Amygdala (tissue), 56 donors: ENCODE results near the gene TSPAN6.

Source experiments
- DNase-seq, 56 donors: peaks; one replicate each; lab custom pipeline; 2025; lab: John Stamatoyannopoulos, UW

Gene TSPAN6

DNA sequence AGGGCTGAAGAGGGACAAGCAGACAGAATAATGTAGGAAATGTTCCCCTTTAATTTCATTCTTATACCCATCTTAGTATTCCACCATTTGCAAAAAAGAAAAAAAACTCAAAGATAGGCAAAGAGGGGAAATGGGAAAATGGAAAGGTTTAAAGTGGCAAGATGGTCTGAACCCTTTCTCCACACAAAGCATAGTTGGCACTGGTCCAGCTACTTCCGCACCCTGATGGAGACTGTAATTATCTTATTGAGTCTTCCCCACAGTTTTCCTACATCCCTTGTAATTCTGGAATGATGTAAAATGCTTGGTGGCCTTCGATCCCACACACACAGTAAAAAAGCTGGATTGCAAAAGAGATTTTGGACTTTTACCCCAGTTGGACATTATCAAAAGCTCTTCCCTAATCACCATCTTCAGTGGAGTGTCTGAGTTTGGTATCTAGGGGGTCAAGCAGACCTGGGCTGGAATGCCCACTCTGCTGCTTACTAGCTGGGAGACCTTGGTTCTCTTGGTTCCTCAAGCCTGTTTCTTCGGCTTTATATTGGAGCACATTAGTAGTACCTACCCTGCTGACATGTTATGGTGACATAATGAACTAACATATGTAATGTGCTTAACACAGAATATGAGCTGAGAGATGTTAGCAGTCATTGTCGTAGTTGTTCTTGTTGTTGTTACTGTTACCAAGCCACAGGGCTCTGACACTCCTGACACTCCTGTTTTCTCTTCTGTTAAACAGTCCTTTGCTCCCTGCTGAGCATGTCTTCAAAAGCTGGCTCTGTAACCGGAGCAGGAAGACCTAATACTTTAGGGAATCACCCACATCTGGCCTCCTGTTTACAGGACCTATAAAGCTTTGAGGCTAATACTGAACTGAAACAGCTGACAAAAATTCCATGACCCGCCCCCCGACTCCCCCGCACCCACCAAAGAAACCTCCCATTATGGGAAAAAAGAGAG is 12.1 kb upstream of the TSPAN6 start:
- no peak for DNase-seq

DNA sequence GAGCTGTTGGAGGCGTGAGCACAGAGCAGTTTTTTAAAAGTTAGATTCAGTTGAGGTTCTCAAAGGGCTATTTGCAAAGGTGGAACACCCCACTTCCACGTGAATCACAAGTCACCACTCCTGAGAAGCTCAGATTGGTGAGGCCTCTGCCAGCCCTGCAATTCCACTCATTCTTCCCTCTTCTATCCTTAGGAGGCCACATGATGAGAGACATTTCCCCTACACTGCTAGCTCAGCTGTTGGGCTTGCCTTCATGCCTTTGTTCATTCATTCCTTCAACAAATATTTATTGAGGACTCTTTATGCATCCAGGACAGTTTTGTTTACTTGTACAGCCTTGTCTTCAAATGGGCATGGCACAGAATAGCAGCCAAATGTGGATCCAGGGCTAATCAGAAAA is 11.1 kb upstream of the TSPAN6 start:
- no peak for DNase-seq

DNA sequence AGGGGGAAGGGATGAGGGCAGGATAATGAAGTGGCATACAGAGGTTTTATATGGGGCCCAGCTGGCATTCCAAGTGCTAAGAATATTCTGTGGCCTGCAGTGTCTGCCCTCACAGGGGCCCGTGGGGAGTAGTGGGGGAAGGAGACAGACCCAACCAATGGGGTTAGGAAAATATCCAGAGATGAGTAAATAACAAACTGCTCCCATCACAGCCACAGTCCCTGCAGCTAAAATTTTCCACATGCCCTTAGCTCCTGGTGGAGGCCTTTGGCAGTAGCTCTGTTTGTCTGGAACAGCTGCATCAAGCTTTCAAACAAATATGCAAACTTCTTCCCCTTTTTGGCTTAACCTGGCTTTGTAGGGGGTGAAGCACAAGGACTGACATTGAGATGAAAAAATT is 10.5 kb upstream of the TSPAN6 start:
- no peak for DNase-seq

DNA sequence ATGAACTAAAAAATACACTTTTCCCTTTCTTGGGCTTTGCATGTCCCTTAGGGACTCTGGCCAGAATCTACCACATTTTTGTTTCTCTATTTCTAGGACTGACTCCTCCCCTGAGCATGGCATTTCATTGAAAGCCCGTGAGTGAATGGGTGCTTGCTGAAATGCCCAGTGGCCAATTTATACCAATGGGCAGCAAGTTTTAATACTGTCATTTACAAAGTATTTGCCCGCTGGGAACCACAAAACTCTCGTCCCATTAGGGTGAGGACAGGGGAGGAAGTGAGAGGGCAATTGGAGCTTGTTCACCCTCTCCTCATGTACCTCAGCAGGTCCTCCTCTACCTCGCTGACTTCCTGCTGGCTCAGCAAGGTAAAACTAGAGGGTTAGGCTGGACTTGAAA is 8.5 kb upstream of the TSPAN6 start:
- DNase-seq, result no peak

DNA sequence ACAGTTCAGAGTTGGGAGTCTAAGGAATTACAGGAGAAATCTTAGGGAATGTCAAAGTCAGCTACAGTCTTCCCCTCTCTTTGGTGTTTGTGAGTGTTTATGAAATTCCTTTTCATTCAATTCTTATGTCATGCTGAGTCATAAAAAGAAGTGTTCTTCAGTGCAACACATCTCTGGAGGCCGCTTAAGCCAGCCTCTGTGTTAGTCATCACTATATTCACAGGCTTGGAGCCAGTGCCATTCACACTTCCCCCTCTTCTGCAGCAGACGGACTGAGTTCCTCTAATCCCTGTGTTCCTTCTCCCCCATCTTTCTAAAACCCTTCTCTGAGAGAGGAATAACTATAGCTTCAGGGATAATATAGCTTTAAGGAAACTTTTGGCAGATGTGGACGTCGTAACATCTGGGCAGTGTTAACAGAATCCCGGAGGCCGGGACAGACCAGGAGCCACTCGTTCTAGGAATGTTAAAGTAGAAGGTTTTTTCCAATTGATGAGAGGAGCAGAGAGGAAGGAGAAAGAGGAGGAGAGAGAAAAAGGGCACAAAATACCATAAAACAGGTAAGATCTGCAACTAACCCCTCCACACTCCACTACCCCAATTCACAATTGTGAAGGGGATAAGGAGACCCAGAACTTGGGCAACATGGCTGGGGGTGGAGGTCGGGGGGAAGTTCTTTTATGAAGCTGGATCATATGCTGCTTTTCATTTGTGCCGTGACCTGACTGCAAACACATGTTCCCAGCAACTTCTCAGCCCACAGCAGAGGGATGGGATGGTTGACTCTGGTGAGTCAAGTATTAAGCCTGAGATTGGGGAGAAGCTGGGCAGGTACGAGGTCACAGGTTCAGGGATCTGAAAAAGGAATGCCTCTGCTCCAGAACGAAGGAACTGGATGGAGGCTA is 7.6 kb upstream of the TSPAN6 start, which contains the start of gene SRPX2:
SRPX2 (plus strand) TSS at position 244 of the 905 bp plus-strand sequence. CDS start 2,124 bp downstream, outside the sequence.
- DNase-seq, result peak in 12 of 56 donors; percentile 0 to 30 (median 2)

DNA sequence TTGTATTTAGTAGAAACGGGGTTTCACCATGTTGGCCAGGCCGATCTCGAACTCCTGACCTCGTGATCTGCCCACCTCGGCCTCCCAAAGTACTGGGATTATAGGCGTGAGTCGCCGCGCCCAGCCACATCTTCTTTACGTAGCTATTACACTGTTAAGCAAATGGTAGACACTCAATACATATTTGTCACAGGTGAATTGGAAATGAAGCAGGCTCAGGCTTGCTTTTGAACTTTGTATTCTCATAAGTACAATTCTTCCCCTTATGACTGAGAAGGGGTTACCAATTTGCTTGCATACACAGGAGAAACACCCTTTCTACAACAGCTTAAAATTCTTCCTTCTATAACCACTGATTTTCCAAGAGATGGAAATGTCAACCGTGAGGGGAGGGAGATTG is 6.6 kb upstream of the TSPAN6 start:
- DNase-seq, result no peak

DNA sequence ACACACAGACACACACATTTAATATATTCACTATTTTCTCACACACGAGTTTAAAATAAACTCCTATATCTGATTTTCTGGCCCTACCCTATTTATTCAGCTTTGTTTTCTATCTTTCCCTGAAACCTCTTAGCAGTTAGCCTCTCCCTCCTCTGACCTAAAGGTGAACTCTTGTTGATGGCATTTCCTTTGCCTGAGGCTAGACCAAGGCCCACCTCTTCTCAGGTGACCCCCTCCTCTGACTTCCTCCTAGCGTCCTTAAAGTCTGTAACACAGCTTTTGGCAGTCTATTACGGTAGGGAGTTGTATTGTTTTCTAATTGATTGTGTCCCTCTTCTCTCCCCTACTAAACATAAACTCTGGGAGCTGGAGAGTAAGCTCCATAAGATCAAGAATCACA is 5.7 kb upstream of the TSPAN6 start:
- DNase-seq, result no peak

DNA sequence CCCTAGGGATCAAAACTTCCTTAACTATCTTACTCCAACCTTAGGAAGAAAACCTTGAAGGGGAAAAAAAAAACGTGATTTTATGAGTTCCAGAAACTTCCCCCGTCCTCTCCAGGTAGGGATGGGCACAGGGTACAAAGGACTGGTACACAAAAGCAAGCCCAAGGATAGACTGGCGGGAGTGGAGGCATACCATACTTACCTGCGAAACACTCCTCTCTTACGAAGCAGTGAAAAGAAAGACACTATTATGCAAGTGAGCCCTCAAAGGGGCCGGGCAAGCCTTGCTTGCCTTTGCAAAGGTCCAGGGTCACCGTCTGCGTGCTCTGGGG is 651 bp downstream of the TSPAN6 start:
- no peak for DNase-seq

DNA sequence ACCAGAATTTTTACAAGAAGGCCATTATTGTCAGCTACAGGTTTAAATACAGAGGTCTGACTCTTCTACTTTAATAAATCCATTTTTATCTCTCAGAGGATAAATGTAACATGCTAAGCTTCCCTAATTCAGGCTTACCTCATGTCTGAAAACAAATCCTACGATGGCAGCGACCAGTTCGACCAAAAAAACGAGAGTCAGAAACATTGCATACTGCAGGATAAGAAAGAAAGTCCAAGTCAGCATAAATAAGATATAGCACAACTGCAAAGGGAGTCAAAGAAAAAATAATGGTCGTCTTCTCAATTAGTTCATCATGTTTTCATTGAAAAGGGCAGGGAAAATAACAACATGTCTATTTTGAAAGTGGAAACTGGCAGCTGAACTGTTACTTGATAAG is 1.6 kb downstream of the TSPAN6 start:
- DNase-seq, result no peak

DNA sequence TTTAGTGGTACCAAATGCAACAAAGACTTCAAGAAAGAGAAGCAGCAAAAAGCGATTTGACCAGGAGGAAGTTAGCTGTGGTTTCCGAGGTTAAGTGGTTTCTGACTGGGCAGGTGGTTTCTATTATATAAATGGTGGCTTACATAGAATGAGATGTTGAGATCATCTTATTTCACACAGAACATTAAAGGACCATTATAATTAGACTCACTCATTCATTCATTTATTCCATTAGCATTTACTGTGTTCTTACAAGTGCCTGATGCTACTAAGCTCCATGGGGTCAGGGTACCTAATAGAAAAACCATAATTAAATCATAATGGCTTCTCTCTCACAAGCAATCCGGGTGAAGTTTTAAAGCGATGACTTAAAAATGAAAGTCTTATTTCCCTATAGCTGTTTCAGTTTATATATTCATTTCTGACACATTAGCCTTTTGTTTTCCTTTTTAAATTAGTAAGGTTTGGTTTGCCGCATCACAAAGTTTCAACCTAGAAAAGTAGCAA is 10.6 kb downstream of the TSPAN6 start:
- no peak for DNase-seq

DNA sequence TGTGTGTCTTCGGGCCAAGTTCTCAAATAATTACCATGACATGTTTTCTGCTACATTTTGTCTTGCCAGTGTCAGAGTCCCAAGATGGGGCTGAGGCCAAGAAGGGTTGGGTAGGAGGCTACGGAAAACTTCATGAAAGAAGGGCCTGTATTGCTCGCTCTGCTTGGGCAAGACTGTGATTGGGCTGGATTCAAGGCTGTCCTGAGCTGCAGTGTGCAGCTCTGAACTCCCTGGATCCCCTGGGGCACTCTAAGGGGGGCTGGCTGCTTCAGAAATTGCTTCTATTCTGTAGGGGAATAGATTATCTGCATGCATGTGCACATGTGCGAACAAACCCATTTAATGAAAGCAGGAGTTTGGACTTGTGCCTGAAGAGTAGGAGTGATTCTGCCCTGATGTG is 13.6 kb downstream of the TSPAN6 start:
- peak in 1 of 56 donors; percentile 1 for DNase-seq

DNA sequence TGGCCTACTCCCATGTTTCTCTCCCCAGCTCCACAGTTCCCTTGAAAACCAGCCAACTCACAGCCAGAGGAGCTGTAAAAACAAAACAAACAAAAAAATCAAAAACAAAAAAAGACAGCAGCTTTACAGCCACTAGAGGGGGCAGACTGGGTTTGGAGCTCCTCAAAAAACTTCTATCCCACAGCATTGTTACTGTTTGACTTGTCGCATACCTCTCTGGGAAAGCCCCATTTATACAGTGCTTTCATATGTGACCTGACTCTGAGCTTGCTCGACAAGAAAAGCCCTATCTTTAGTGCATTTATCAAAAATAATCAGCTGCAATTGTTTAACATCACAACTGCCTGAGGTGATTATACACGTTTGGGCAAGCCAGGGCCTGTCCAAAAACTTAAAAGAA is 21.6 kb downstream of the TSPAN6 start:
- no peak for DNase-seq

DNA sequence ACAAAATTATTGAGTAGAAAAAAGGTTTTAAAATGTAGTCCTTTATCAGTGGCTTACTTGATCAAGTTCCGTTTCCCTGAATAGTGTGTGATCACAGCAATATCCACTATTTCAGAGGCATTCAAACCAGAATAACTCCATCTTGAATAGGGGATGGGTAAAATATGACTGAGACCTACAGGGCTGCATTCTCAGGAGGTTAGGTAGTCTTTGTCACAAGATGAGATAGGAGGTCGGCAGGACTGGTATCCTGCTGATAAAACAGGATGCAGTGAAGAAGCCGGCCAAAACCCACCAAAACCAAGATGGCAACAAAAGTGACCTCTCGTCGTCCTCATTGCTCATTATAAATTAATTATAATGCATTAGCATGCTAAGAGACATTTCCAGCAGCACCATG is 24.7 kb downstream of the TSPAN6 start:
- DNase-seq, result no peak

DNA sequence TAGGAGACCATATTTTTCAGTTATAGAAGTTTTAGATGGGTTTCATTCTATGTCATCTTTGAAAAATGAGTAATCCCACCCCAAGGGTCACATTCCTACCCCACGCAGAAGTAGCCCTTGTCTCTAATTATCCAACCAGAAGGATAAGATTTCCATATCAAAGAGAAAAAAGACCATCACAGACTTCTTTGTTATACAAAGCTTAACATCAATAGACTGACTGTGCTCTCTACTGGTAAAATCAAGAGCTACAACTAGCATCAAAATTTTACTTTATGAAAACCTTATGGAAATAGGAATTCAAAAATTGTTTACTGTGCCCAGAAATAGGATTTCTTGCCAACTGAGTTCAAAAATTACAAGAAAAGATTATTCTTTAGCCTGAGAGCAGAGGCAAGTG is 27.0 kb downstream of the TSPAN6 start:
- DNase-seq, result no peak

DNA sequence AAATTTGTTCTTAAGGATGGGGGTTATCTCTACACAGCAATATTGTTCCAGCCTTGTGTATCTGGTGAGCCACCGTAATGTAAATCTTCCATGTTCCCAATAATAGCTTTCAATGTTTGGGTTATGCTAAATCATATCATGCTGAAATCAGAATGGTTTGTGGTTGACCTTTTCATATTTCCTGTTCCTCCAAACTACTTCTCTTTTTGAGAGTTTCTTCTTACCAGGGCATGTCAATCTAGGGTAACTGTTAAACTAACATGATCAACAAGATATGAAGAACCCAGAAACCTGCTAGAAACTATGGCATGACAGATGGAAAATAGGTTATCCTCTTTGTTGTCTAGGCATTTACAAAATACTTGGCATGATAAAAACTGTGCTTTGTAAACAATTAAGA is 29.9 kb downstream of the TSPAN6 start:
- DNase-seq, result no peak

DNA sequence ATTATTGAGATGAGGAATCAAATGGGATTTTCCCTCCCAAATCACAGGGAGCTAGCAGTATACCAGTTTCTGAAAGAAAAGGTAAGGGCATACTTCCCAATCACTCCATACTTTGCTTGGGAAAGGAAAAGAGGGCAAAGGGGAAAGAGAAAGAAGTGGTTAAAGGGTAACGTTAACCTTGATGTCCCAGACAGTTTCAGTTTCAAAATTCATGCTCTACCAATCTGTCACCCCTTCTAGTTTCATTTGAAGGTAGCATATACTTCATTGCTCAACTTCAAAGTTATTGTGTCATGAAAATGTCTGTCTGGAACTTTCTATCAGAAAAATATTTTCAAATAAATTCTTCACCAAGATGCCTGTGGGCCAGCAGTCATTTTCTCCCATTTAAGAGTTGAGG is 35.8 kb downstream of the TSPAN6 start:
- DNase-seq, result no peak

DNA sequence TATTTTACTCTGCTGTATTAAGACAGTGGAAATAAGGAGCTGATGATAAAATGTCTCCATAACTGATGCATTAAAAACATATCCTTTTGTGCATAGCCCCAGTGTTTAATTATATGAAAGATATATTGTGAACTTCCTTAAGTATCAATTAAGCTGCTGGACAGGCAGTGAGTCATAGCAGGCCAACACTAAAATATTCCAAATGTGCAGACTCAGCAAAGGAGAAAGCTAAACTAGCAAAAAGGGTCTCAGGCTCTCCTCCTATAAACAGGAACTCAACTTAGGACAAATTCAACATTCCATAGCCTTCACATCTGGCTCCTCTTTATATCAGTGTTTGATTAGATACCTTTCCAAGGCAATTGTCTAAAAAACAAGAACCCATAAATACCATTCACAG is 36.3 kb downstream of the TSPAN6 start:
- no peak for DNase-seq

DNA sequence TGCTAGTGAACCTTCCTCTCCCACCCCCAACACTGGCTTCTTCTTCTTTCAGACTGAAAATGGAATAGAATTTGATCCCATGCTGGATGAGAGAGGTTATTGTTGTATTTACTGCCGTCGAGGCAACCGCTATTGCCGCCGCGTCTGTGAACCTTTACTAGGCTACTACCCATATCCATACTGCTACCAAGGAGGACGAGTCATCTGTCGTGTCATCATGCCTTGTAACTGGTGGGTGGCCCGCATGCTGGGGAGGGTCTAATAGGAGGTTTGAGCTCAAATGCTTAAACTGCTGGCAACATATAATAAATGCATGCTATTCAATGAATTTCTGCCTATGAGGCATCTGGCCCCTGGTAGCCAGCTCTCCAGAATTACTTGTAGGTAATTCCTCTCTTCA is 37.1 kb downstream of the TSPAN6 start:
- no peak for DNase-seq

DNA sequence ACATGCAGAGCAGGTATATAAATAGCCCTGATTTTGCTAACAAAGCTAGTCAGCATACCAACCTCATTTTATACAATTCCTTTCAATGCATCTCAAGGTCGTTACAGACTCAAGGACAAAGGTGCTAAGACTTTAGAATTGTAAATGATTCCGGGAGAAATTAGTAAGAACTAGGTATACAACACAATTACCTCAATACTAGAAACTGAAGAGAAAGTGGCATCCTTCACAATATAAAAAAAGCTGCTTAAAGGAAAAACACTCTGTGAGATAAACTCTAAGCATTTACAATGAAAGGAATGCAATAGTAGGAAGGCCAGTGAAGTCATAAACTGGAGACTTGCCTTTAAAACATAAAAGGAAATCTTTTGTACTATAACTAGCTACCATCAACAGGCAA is 40.0 kb downstream of the TSPAN6 start:
- DNase-seq, result no peak

DNA sequence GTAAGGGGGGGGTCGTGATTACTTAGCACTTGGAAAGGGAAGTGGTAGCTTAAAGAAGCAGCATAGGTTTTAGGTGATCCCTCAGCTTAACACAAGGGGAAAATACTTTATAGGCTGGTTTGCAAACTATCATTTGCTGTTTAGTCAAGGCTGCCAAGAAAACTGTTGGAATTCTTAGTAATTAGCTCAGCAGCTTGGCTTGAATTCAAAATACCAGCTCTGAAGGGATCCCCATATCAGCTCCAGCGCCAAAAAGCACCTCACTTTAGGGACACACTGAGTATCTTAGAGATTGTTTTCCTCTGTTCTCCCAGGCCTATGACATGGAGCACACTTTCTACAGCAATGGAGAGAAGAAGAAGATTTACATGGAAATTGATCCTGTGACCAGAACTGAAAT is 43.0 kb downstream of the TSPAN6 start:
- no peak for DNase-seq

DNA sequence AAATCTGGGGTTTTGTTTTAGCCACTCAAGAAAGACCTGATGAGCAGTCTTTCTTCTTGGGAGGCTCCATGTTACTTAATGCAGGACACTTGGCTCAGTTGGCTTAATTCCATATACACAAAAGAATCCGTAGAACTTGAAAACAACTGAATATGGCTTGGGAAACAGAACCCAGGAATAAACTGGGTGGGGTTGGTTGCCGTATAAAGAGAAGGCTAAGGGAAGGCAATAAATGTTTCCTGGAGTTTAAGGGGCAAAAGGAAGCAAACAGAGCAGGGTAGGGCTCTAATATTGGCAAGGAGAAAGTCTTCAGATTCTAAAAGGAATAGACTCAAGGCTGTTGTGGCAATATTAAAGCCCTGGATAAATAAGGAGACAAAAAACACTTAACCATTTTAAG is 43.5 kb downstream of the TSPAN6 start:
- DNase-seq, result no peak
